SIG-M5 treated with dmso at 0.1 percent for 504 hours (cell line): ENCODE measurements around the gene DTX1.
A peak's percentile ranks its signal among the peaks of the same experiment; 100 is the strongest.
"Not testable (repeated sequence)": the region's sequence is repeated elsewhere in the genome, so short reads cannot be mapped to it uniquely, and the experiment has no call there.

Source experiments
- DNase-seq: peaks from one replicate; lab custom pipeline; 2025; ENCODE audit not compliant: unreplicated experiment; lab: John Stamatoyannopoulos, UW

The DTX1 gene

DNA sequence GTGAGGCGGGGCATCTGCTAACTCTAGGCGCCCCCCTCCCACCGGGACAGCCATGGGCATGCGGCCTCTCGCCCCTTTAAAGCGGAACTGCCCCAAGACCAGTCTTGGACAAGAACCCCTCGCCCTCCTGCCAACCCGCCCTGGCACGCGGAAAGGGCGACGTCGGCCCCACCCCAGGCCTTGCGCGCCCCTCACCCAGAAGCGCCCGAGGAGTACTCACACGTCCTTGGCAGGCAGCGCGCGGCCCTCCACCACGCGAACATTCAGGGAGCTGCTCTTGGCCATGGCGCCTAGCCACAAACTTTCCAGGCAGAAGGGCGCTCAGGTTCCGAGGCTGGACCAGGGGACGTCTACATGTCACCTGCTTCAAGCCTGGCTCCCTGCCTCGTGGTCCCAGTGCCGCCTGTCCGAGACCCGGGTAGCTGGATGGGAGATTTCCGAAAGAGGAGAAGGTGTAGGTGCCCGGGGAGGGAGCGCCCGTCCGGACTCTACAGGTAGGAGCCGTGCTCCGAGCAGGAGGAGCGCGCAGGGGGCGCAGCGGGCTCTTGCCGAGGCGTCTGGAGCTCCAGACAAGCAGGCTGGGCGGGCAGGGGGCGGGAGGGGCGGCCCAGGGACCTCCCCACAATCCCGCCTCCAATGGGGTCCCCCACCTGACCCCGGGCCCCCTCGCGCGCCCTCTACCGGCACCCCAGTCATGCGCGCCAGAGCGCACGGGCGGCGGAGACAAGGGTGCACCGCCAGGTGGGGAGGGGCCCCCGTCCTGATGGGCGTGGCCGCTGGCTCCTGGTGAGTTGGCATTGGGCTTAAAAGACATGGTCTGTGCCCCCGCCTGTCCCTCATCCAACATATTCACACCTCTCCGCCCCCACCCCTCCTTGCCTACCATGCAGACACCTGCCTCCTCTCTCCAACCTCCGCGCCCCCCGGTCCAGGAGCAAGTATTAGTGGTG lies 78.9 kb downstream of the DTX1 start, which contains the start of gene RASAL1:
RASAL1 (minus strand) TSS at position 584 of the 950 bp plus-strand sequence; CDS start at position 285, 299 bp downstream.
- DNase-seq, result peak; percentile 38

DNA sequence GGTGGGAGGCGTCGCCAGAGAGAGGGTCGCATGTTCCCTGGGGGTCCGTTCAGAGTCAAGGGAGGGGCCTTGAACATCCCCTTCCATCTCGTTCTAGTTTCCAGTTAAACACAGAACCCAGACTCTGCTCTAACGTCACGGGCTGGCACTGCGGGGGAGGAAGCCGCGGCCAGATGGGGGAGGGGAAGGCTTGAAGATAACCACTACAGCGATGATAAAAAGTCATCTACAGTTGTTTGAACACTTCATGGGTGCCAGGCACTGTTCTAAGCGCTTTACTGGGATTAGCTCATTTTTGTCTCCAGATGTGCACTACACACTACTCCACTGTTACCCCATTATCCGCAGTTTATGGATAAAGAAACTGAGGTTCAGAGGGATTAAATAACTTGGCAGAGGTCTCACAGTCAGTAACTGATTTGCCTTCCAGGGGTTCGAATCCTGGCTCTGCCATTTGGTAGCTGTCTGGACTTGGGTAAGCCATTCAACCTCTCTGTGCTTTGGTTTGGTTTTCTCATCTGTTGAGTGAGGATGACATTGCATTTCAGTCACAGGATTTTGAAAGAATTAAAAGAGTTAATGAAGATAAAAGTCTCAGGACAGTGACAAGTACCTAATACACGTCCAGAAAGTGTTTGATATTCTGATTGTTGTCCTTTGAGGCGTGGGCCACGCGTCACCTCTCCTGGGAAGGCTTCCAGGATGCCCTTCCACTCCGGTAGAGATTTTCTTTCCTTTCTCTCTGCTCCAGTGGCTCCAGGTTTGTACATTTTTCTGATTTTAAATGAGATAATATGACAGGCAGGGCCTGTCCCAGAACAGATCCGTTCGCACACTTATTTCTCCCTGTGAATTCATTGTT lies 79.8 kb downstream of the DTX1 start:
- DNase-seq, result peak; percentile 10

- DNase-seq, result peak; percentile 49
Observed at GRCh38 chr12:113136990-113137511, 80.5 kb downstream of the DTX1 start.

- DNase-seq, result no peak
Observed at GRCh38 chr12:113137861-113138783, 81.6 kb downstream of the DTX1 start.

- DNase-seq, result no peak
Observed at GRCh38 chr12:113138826-113139225, 82.3 kb downstream of the DTX1 start.

DNA sequence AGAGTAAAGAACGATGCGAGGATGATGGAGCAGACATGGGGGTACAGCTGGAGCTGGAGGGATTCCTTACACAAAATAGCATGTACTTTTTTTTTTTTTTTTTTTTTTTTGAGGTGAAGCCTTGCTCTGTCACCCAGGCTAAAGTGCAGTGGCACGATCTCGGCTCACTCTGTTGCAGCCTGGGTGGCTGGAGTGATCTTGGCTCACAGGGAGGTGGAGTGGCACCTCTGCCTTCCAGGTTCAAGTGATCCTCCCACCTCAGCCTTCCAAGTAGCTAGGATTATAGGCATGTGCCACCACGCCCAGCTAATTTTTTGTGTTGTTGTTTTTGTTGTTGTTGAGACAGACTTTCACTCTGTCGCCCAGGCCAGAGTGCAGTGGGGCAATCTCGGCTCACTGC lies 84.2 kb downstream of the DTX1 start:
- DNase-seq, result no peak

GRCh38 chr12:113141716-113142115 lies 85.2 kb downstream of the DTX1 start:
- not testable (repeated sequence) for DNase-seq

- peak; percentile 60 for DNase-seq
Observed at GRCh38 chr12:113142173-113142885, 85.8 kb downstream of the DTX1 start.

GRCh38 chr12:113142886-113143332 lies 86.4 kb downstream of the DTX1 start:
- DNase-seq, result peak; percentile 11

DNA sequence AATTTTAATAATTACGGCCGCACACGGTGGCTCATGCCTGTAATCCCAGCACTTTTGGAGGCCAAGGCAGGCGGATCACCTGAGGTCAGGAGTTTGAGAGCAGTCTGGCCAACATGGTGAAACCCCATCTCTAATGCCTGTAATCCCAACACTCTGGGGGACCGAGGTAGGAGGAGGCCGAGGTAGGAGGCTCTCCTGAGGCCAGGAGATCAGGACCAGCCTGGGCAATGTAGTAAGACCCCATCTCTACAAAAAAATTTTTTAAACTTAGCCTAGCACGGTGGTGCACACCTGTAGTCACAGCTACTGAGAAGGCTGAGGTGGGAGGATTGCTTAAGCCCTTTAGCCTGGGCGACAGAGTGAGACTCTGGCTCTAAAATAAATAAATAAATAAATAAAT lies 87.4 kb downstream of the DTX1 start:
- DNase-seq, result no peak

DNA sequence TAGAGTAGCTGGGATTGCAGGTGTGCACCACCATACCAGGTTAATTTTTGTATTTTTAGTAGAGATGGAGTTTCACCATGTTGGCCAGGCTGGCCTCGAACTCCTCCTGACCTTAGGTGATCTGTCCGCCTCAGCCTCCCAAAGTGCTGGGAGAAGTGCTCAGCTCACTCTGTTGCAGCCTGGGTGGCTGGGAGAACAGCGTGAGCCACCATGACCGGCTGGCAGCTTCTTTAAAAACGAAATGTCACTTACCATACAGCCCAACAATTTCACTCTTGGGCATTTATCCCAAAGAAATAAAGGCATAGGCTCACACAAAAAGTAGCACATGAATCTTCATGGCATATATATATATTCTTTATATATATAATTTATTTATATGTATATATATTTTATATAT lies 88.3 kb downstream of the DTX1 start:
- DNase-seq, result no peak

GRCh38 chr12:113145720-113146551 lies 89.4 kb downstream of the DTX1 start:
- DNase-seq, result no peak

DNA sequence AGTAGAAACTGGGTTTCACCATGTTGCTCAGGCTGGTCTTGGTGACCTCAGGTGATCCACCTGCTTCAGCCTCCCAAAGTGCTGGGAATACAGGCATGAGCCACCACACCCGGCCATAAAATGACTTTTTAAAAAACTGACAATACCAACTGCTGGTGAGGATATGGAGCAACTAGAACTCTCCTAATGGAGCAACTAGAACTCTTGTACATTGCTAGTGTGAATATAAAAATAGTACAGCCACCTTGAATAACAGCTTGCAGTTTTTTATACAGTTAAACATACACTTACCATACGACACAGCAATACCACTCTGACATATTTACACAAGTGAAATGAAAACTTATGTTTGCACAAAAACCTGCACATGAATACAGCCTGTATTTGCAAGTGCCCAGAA lies 90.5 kb downstream of the DTX1 start:
- no peak for DNase-seq
